ENCODE measurements around the gene CGAS.

GRCh38 chr6:73400656-73401055, 51.4 kb downstream of the CGAS start:
- TF ChIP-seq RAD21 (IDR thresholded peaks at IDR 0.05; ENCODE audit: low read depth), result no peak
- TF ChIP-seq CREB1 (IDR thresholded peaks at IDR 0.05; ENCODE audit: low read depth), result no peak
- no peak for TF ChIP-seq REST (IDR thresholded peaks at IDR 0.05; ENCODE audit: low read depth)
- no peak for TF ChIP-seq TAF1 (IDR thresholded peaks at IDR 0.05; ENCODE audit: low read depth)
- no peak for TF ChIP-seq EP300 (IDR thresholded peaks at IDR 0.05; ENCODE audit: borderline replicate concordance)
- no peak for TF ChIP-seq EGR1 (IDR thresholded peaks at IDR 0.05)
- TF ChIP-seq YY1 (IDR thresholded peaks at IDR 0.05; ENCODE audit: low read depth), result no peak
- no peak for TF ChIP-seq USF1 (IDR thresholded peaks at IDR 0.05)
- TF ChIP-seq, protein P1, sequence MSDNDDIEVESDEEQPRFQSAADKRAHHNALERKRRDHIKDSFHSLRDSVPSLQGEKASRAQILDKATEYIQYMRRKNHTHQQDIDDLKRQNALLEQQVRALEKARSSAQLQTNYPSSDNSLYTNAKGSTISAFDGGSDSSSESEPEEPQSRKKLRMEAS (IDR thresholded peaks at IDR 0.05), result no peak
